HG03196 (cell line): ENCODE results near the gene CTNNB1.

Experiments used
- ATAC-seq: cut with Tn5 transposase; IDR thresholded peaks from one replicate; pipeline ENCODE4 v1.9.1; 2021; ENCODE audit not compliant: unreplicated experiment

Gene CTNNB1

DNA sequence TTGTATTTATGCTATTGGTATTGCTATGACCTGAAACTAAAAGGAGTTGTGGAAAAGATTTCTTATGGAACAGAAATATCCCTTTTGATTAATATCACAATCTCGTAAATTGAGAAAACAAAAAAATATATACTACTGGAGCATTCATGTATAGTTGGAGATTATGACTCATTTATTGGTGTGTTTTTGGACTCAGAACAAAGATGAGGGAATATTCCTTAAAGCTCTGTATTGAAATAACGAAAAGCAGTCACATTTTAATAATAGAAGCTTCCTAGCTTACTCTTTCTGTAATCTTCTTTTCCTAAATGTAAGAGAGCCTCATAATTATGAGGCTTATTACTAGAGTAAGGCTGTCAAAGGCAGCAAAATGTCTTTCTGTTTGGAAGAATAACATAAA, 14.3 kb downstream of the CTNNB1 start:
- ATAC-seq: no peak

DNA sequence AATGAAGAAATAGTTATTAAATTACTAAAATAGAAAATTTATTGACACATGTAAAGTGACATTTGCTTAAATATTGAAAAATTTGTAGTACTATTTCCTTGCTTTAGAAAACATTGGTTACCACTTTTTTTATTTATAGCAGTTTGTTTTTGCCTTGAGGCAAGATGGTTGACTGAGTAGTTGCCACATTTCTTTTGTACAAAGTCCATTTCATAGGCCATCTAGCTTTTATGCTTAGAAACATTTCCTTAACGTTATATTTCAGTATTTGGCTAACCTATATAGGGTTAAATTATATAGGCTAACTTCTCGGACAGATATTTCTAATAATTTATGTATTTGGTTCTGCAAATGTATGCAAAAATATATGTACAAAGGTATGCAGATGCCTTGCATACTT, 17.1 kb downstream of the CTNNB1 start:
- ATAC-seq: no peak

DNA sequence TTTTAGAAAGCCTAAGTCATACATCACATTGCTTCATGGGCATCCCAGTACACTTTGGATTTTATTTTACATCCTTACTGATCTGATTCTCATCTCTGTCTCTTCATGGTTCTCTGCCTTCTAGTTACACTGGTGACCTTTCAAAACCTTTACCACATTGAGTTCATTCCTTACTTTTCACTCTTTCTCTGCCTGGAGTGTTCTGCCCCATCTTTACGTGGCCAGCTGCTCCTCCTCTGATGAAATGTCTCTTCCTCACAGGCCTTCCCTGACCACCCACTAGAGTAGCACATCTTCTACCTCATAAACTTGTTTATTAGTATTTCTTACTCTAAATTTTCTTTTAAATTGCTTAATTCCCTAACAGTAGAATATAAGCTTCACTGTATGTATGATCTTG, 17.7 kb downstream of the CTNNB1 start:
- no peak for ATAC-seq

DNA sequence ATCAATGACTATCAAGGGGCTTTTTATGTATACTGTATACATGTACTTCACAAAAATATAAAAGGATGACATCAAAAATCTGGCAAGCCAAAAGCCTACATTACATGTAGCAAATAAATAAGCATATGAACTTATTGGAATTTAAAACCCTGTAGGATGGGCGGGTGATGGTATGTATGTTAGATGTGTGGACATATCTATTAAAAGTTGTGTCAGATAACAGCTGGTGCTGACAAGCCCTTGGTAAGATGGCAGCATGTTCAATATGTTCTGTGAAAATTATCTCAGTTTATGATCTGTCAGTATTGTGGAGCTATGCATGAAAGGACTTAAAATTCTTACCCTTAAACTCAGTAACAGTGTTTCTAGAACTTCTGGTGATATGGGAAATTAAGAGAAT, 20.1 kb downstream of the CTNNB1 start:
- ATAC-seq: no peak

DNA sequence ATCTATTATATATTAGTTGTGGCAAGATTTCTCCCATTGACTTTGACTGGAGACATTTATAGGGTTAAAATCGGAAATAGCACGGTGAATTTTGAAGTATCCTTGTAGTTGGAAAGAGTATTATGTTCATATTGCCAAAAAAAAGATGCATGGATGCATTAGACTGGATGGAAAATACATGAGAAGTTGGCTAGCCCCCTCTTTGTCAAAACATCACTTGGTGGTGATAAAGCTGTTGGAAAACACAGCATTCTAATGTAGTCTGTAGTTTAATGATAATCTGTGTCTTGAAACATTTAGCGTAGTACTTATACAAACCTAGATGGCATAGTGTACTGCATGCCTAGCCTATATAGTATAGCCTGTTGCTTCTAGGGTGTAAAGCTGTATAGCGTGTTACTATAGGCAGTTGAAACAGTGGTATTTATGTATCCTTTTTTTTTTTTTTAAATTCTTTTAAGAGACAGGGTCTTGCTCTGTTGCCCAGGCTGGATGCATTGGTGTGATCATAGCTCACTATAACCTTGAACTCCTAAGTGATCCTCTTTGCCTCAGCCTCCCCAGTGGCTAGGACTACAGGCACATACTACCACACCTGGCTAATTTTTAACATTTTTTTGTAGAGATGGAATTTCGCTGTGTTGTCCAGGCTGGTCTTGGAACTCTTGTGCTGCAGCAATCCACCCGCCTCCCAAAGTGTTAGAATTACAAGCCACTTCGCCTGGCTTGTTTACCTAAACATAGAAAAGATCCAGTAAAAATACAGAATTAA, 21.8 kb downstream of the CTNNB1 start:
- no peak for ATAC-seq

DNA sequence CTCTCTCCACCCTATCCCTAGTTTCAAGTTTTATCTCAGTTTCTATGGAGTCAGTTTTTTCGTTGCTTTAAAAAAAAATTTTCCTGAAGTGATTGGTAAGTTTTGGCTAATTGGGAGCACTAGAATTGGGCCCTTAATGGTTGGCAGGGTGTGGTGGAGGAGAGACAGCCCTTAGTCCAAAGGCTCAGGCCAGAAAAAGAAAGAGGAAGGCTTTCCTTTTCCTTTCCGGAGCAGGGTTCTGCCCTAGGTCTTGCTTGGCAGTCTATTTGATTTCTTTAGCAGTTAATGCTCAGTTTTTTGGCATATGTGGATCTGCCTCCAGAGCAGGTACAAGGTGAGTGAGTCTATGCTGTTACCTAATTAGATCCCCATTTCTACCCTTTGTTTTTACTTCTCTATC, 22.7 kb downstream of the CTNNB1 start:
- no peak for ATAC-seq

DNA sequence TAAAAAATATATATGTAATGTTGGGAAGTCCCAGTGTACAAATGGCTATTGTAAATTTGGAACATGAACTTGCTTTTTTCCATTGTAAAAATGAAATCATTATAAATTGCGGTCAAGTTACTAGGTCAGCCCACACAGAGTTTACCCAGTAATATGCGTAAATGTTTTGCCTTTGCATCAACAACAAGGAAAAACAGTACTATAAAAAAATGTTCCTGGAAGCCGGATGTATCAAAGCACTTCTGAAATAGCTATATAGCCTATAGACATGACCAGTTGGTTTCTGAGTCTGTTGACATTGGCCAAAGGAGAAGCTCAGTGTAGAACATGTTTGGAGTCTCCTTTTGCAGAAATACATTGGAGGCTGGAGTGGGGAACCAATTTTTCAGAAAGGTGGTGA, 23.2 kb downstream of the CTNNB1 start:
- no peak for ATAC-seq

DNA sequence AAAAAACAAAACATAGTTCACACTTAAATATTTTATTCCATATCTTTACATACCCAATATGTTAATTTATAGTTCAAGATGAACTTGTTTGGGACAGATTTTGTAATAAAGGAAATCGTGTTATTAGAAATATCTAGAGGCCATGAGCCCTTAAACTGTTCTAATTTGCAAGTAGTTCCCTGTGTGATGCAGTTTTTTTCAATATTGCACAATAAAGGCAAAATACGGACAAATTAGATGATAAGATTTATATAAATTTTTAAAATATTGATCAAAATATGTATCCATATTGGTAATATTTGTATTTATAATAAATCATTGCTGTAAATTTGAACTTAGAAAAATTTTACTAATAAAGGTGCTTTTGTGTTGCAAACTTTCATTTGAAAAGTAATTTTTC, 23.8 kb downstream of the CTNNB1 start:
- no peak for ATAC-seq

DNA sequence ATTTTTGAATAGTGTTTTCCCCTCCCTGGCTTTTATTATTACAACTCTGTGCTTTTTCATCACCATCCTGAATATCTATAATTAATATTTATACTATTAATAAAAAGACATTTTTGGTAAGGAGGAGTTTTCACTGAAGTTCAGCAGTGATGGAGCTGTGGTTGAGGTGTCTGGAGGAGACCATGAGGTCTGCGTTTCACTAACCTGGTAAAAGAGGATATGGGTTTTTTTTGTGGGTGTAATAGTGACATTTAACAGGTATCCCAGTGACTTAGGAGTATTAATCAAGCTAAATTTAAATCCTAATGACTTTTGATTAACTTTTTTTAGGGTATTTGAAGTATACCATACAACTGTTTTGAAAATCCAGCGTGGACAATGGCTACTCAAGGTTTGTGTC, 24.4 kb downstream of the CTNNB1 start:
- ATAC-seq: no peak

DNA sequence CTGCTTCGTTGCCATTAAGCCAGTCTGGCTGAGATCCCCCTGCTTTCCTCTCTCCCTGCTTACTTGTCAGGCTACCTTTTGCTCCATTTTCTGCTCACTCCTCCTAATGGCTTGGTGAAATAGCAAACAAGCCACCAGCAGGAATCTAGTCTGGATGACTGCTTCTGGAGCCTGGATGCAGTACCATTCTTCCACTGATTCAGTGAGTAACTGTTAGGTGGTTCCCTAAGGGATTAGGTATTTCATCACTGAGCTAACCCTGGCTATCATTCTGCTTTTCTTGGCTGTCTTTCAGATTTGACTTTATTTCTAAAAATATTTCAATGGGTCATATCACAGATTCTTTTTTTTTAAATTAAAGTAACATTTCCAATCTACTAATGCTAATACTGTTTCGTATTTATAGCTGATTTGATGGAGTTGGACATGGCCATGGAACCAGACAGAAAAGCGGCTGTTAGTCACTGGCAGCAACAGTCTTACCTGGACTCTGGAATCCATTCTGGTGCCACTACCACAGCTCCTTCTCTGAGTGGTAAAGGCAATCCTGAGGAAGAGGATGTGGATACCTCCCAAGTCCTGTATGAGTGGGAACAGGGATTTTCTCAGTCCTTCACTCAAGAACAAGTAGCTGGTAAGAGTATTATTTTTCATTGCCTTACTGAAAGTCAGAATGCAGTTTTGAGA, 25.0 kb downstream of the CTNNB1 start:
- no peak for ATAC-seq

DNA sequence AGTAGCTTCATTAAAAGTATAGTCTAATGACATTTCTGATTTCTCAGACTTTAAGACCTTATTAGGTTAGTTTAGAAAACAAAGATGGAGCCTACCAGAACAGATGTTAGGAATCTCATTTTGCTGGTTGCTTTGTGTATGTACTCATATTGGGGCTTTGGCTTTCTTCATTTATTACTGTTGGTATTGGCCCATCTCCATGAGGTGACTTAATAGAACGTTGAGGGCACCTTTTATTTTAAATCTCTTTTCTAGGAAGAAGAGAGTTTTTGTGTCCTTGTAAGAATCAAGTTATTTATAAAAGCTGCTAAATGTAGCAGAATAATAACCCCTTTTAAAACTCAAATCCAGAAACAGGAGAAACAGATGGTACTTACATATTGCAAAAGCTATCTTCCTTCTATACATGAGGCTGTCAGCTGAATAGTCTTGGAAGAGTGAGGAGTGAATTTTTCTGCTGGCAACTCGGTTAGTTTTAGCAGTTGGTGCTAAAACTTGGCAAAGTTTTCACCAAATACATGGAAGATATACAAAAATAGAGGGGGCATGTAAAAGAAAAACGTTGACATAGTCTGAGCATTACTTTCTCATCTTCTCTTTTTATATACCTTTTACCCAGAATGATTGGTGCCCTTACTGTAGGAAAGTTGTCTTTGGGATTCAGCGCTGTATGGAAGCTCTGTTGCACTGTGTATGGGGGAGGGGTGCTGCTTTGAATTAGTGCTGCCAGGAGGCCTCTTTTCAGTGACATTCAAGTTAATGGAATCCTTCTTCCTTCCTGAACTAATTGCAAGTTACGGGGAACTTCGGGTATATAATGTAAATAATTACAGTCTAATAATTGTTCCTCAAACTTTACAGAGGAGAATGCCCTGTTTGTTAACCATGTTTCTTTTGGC, 35.8 kb downstream of the CTNNB1 start:
- no peak for ATAC-seq

DNA sequence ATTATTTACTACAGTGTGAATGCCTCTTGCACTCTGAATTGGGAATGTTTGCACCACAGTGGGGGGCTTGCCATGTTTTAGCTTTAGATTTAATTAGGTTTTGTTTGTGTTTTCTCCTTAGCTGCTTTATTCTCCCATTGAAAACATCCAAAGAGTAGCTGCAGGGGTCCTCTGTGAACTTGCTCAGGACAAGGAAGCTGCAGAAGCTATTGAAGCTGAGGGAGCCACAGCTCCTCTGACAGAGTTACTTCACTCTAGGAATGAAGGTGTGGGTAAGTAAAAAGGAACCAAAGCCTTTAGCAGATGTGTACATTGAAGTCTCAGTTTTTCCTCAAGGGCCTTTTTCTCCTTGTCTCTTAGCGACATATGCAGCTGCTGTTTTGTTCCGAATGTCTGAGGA, 36.9 kb downstream of the CTNNB1 start:
- no peak for ATAC-seq

DNA sequence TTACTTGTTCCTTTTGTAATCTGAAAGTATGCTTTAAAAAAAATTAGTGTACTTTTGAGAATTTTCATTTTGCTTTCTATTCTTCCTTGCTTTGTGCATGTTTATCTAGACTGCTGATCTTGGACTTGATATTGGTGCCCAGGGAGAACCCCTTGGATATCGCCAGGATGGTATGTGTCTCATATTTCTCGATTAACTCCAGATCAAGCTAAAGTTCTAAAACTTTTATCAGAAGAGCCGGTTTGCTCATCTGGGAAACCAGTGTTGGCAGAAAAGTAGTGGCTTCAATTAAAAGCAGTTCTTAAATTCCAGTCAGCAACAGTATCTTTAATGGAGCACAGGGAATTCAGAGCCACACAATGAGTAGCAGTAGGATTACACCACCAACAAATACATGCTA, 38.6 kb downstream of the CTNNB1 start:
- ATAC-seq: no peak

DNA sequence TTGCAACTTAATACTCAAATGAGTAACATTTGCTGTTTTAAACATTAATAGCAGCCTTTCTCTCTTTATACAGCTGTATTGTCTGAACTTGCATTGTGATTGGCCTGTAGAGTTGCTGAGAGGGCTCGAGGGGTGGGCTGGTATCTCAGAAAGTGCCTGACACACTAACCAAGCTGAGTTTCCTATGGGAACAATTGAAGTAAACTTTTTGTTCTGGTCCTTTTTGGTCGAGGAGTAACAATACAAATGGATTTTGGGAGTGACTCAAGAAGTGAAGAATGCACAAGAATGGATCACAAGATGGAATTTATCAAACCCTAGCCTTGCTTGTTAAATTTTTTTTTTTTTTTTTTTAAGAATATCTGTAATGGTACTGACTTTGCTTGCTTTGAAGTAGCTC, 40.3 kb downstream of the CTNNB1 start:
- ATAC-seq: no peak

DNA sequence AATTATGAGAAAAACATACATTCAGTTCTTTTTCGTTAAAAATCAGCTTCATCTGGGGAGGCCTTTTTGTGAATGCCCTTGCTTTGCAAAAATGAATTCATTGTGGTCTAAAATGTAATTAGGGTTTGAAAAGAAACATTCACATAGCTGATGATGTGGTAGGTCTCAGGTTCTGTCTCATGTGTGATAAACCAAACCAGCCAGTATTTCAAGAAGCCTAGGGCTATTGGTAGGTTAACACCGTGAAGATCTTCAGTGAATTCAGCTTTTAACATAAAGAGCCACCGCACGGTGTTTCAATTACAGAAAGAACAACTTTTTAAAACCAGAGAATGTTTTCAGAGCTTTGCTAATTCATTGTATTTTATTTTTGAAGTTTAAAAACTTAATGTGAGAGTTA, 41.9 kb downstream of the CTNNB1 start:
- no peak for ATAC-seq

DNA sequence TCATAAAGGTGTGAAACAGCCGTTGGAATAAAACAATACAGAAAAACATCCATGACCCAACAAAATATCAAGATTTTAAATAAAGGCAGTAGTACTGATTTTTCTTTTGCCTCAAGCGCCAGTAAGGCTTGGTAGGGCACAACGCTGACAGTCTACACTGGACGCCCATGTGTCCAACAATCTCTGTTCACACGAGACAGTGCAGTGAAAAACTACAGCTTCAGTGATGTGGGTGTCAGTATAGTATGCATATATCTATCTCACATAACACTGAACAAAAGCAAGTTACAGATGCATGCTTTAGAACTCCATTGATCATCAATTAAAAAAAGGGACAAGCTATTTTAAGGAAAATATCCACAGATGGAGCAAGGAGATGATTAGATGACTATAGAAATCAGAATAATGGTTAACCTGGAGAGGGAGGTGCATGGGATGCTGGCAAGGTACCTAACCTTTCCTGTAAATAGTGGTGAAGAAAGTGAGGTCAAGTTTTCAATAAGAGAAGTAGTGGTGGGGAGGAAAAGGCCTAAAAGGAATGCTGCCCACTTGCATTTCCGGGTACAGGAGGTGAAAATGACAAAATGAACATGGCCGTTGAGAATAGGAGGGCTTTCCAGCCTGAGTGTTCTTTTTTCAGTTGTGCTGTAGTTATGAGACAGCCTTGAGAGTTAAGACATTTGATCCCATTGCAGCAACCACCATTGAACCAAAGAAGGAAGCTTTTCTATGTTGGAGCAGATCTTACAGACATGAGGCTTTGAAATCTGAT, 42.7 kb downstream of the CTNNB1 start:
- ATAC-seq: no peak

DNA sequence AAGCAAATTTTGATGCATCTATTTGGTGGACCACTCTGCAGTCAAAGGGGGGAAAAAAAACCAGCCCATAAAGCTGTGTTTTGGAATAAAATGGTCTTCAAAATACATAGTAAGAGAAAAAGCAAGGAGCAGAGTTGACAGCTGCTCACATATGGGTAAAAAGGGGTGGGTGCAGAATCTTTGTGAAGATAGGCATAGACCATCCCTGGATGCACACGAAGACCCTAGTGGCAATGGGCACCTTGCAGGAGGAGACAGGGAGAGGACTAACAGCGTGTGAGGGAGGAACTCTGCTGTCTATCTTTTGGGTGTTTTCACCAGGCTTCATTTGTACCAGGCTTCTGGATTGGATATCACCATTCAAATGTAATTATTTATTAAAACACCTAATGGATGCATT, 43.9 kb downstream of the CTNNB1 start:
- ATAC-seq: no peak

DNA sequence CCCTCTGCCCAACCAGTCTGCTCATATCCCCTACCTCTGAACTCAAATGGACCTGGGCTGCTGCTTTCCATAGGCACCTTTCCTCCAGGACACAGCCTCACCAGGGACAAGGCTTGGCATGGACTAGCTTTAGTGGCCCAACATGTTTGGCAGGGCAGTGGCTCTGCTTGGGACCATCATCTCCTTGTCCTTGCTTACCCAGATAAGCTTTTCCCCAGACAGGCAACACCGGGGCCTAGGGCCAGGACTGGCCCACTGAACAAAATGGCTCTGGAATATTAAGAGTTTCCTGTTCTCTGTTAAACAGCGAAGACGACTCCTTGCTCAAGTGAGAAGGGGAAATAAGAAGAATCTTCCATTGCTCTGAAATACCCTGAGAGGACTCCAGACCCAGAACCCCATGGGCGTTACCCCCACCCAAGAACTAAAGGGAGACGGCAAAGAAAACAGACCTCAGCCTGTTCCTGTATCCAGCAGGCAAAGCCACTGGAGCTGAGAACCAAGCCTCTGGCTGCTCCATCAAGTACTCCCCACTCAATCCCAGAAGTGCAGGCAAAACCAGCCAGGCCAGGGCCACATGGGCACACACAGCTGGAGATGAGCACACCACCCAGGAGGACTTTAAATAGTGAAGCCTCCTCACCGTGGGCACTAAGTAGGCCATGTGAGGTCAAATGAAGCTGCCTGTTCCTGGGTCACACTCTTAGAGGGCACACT, 45.5 kb downstream of the CTNNB1 start:
- no peak for ATAC-seq

DNA sequence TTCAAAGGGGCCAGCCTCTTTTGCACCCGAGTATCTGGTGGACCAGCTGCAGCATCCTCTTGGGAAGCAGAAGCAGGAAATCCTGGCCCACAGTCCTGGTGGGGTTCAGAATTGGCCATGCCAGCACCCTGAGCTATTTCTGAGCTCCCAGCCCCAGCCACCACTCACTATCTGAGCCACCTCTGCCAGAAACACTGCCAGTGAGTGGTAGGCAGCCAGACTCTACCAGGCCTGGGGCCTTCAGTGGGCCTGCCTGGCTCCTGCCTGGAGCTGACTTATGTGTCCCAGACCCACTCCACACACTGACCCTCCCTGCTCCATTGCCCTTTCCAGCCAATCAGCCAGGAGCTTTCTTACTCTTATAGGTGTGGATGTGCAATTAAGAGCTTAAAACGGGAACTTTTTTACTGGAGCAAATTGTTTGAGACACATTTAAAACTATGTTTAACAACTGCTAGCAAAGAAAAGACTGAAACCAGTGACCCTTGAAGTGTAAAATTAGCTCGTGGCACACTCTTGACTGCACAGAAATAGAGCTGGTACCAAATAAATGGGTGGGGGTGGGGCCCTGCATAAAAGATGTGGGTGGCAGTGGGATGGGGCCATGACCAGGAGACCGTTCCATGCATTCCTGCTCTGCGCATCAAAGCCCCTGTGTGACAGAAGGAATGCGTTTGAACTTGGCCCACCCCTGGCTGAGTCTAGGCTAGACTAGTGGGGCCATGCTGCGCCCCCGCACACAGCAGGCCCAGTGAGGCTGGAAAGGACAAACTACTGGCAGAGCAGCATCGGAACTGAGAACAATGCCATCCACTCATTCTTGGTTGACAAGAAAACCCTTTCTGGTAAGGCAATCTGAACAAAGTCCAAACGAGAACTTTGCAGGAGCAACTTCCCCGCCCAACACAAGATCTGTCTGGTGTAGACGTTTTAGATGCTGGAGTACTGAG, 48.0 kb downstream of the CTNNB1 start:
- ATAC-seq: no peak
